Ishikawa (cell line): ENCODE data around the gene IQCM.

Source experiments
- CEBPB ChIP-seq: IDR thresholded peaks from 2 replicates; pipeline ENCODE4 v1.6.1; 2012
- CREB1 ChIP-seq: IDR thresholded peaks from 2 replicates; pipeline ENCODE4 v1.6.1; 2012; ENCODE audit warnings: low read depth
- EGR1 ChIP-seq: IDR thresholded peaks from 2 replicates; pipeline ENCODE4 v1.6.1; 2012
- EP300 ChIP-seq: IDR thresholded peaks from 2 replicates; pipeline ENCODE4 v1.6.1; 2012; ENCODE audit warnings: borderline replicate concordance
- FOXM1 ChIP-seq: IDR thresholded peaks from 2 replicates; pipeline ENCODE4 v1.6.1; 2012; ENCODE audit warnings: low read depth, borderline replicate concordance
- MAX ChIP-seq: IDR thresholded peaks from 2 replicates; pipeline ENCODE4 v1.6.1; 2012
- NFIC ChIP-seq: IDR thresholded peaks from 2 replicates; pipeline ENCODE4 v1.6.1; 2012
- RAD21 ChIP-seq: IDR thresholded peaks from 2 replicates; pipeline ENCODE4 v1.6.1; 2012; ENCODE audit warnings: low read depth
- REST ChIP-seq: IDR thresholded peaks from 2 replicates; pipeline ENCODE4 v1.6.1; 2012; ENCODE audit warnings: low read depth, mild to moderate bottlenecking
- TAF1 ChIP-seq: IDR thresholded peaks from 2 replicates; pipeline ENCODE4 v1.6.1; 2012; ENCODE audit warnings: low read depth, mild to moderate bottlenecking
- TCF12 ChIP-seq: IDR thresholded peaks from 2 replicates; pipeline ENCODE4 v1.6.1; 2012; ENCODE audit warnings: low read depth
- TEAD4 ChIP-seq: IDR thresholded peaks from 2 replicates; pipeline ENCODE4 v1.6.1; 2012
- YY1 ChIP-seq: IDR thresholded peaks from 2 replicates; pipeline ENCODE4 v1.6.1; 2012; ENCODE audit warnings: low read depth
- ZBTB7A ChIP-seq: IDR thresholded peaks from 2 replicates; pipeline ENCODE4 v1.6.1; 2012; ENCODE audit warnings: low read depth

GRCh38 chr4:149498246-149498645 lies 317.4 kb downstream of the IQCM start:
- TF ChIP-seq EP300, result no peak
- no peak for TF ChIP-seq RAD21
- TF ChIP-seq CREB1, result no peak
- TF ChIP-seq EGR1, result no peak
- no peak for TF ChIP-seq TAF1
- no peak for TF ChIP-seq FOXM1
- TF ChIP-seq MAX, result no peak
- no peak for TF ChIP-seq YY1
- TF ChIP-seq TEAD4, result no peak
- no peak for TF ChIP-seq REST
- TF ChIP-seq CEBPB, result no peak
- no peak for TF ChIP-seq NFIC
- TF ChIP-seq ZBTB7A, result no peak
- TF ChIP-seq TCF12, result no peak
